Measurements from ENCODE around the gene FOXRED2. TPM values are rescaled to one million over a fixed set of nuclear protein-coding genes. Genes with fewer than 3 reads are reported as not detected.

Gene FOXRED2
- total and polyA plus RNA-seq, 2 of the 8 experiments (the other 6 are each of a cell fraction or from before 2014, with no cell fraction given), result 11.5 to 27.8 TPM

DNA sequence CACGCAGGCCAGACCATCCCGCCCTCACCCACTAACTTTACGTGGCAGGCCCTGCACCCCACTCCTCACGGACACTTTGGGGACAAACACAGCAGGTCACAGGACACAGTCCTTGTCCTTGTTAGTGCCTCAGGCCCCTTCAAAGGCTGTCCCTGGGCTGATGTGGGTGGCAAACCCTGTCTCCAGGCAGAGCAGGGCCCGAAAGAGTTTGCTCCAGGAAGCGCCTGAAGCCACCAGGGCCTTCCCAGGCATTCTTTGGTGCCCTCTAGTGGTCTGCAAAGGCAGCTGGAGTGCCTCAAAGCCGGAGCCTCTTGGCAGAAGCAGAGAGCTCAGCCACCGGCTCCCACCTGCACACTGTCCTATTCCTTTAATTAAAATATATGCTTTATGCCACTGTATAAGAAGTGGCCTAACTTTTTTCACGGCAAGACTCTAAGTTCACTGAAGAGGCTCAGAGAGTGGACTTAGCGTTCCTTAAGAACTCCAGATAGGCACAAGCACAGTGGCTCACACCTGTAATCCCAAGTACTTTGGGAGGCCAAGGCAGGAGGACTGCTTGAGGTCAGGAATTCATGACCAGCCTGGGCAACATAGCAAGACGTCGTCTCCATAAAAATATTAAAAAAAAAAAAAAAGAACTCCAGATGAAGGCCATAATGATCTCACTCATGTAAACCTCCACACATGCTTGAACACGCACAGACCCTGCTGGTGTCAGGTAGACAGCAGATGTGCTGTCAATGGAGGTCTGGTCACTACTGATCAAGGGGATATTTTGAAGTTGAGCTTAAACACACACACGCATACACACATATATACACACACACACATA, 36.5 kb downstream of the FOXRED2 start (continued):
- TF ChIP-seq CHD2 (IDR thresholded peaks at IDR 0.05; ENCODE audit: low read length) (no peak), SUZ12 (IDR thresholded peaks at IDR 0.05; ENCODE audit: low read length) (no peak), RFX5 (IDR thresholded peaks at IDR 0.05; ENCODE audit: borderline replicate concordance, low read depth, low read length) (peak; percentile 70), NRF1 (IDR thresholded peaks at IDR 0.05; ENCODE audit: low read depth, low read length) (no peak), SAP30 (IDR thresholded peaks at IDR 0.05; ENCODE audit: insufficient read depth, insufficient replicate concordance, low read length) (no peak), TBP (IDR thresholded peaks at IDR 0.05; ENCODE audit: low read depth, low read length) (no peak), GABPA (IDR thresholded peaks at IDR 0.05; ENCODE audit: borderline replicate concordance, insufficient read depth, low read length) (peak; percentile 75; the same call in 1 of the 2 replicates), E2F6 (IDR thresholded peaks at IDR 0.05) (no peak), KDM4A (IDR thresholded peaks at IDR 0.05; ENCODE audit: low read depth, low read length, severe bottlenecking) (no peak)
- TF ChIP-seq, protein P1, sequence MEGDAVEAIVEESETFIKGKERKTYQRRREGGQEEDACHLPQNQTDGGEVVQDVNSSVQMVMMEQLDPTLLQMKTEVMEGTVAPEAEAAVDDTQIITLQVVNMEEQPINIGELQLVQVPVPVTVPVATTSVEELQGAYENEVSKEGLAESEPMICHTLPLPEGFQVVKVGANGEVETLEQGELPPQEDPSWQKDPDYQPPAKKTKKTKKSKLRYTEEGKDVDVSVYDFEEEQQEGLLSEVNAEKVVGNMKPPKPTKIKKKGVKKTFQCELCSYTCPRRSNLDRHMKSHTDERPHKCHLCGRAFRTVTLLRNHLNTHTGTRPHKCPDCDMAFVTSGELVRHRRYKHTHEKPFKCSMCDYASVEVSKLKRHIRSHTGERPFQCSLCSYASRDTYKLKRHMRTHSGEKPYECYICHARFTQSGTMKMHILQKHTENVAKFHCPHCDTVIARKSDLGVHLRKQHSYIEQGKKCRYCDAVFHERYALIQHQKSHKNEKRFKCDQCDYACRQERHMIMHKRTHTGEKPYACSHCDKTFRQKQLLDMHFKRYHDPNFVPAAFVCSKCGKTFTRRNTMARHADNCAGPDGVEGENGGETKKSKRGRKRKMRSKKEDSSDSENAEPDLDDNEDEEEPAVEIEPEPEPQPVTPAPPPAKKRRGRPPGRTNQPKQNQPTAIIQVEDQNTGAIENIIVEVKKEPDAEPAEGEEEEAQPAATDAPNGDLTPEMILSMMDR (IDR thresholded peaks at IDR 0.05; ENCODE audit: control extremely low read depth in 1 of 3, insufficient read depth in 1 of 3, low read depth in 1 of 3, low read length in 3 of 3), result peak; percentile 85 to 96 (median 95)
